Psoas muscle (tissue), 8 donors: ENCODE measurements around the gene STRN. TPM values are rescaled to one million over a fixed set of nuclear protein-coding genes. Genes with fewer than 3 reads are reported as not detected.

Source experiments
- ATAC-seq, 4 donors: fragments of 200-7000 bp; cut with Tn5 transposase; one replicate each; pipeline ENCODE4 v1.9.1; 2020; ENCODE audit warnings: moderate library complexity in 3 of 4, mild to moderate bottlenecking in 2 of 4
- DNase-seq, 2 donors: peaks; one replicate each; pipeline ENCODE4 v3.0.0-alpha.2; 2020
- H3K27ac ChIP-seq: fragments of 200-600 bp; one replicate; pipeline ENCODE4 v1.8.0; 2022
- H3K27me3 ChIP-seq, 3 donors: fragments of 200-600 bp in 1 of 3; one replicate each; pipeline versions ENCODE4 v1.6.1 to v1.8.0; 2013 to 2022; ENCODE audit warnings: low read length in 2 of 3, mild to moderate bottlenecking in 2 of 3, moderate library complexity in 1 of 3; ENCODE audit not compliant: insufficient read depth in 3 of 3
- H3K36me3 ChIP-seq, 2 donors: fragments of 200-600 bp in 1 of 2; one replicate each; pipeline versions ENCODE4 v1.6.1 to v1.8.0; 2013 to 2022; ENCODE audit warnings: low read depth in 1 of 2, mild to moderate bottlenecking in 1 of 2, moderate library complexity in 1 of 2; ENCODE audit not compliant: insufficient read depth in 1 of 2
- H3K4me1 ChIP-seq: fragments of 200-600 bp; one replicate; pipeline ENCODE4 v1.8.0; 2022
- H3K4me3 ChIP-seq: fragments of 200-600 bp; one replicate; pipeline ENCODE4 v1.8.0; 2022; ENCODE audit warnings: mild to moderate bottlenecking
- H3K9me3 ChIP-seq: fragments of 200-600 bp; one replicate; pipeline ENCODE4 v1.8.0; 2022
- CTCF ChIP-seq: fragments of 200-600 bp; IDR thresholded peaks from one replicate; pipeline ENCODE4 v1.8.0; 2022; ENCODE audit warnings: antibody characterized with exemption
- WGBS, 3 donors: extraction: QIAGEN DNeasy Blood & Tissue Kit; methylation state at CpG; one replicate each; pipeline versions ENCODE4 v1.1.6 to v1.1.7; 2013; 5-methylcytosine and 5-hydroxymethylcytosine counted together
- intact Hi-C, 2 donors: fragments of 100-400 bp; cut with DNase I; formaldehyde crosslinking; loops; one replicate each; pipeline versions ENCODE4 v1.11.0 to v1.14.2; 2022
- polyA plus RNA-seq, 3 donors: library from polyadenylated mRNA; stranded (reverse); fragments of 200-250 nt; gene quantifications; one replicate each; pipeline ENCODE4 v1.2.3, GENCODE V29; 2013
- total RNA-seq, 4 donors: library from RNA; stranded (reverse); fragmentation: NEBNext Ultra II Directional in 2 of 4; extraction: Animal tissue kit (Norgen Biotek cat#: 25700) in 2 of 4; gene quantifications; one replicate each; pipeline versions ENCODE4 v1.2.1 to v1.2.4, GENCODE V29; 2021 to 2023
- donor health status: healthy with polysubstance abuse.
- donor health status: DM: no; HTN: no; CAD: no; lungs with moderate emphysema.
- donor health status: Bipolar disorder and iron deficiency.
- donor health status: healthy.
- donor health status: DM: yes; HTN: yes; CAD: no.
- donor health status: DM: no; HTN: no; CAD: no.
- donor health status: DM: no; HTN: no; CAD: no.
- donor health status: DM: yes; HTN: yes; CAD: no.

Gene STRN
- total and polyA plus RNA-seq, 7 donors, result 12.7 to 48.5 (median 29.1) TPM

DNA sequence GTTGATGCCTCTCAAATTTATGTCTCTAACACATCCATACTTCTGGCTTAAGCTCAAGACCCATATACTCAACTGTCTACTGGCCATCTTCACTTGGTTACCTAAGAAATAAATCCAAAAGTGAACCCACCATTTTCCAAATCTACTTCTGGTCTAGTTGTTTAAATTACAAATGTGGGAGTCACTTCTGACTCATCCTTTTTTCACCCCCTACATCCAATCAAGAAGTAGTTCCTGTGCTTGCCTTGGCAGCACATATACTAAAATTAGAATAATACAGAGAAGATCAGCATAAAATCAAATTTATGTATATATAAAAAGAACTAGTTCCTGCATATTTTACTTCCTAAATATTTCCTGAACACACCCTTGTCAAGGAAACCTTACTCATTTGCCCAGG is 53.6 kb downstream of the STRN start:
- Histone ChIP-seq H3K27ac (no peak overlapping the region), H3K27me3 (no peaks in the 10 kb centered on the region), H3K4me1 (no peaks in the 10 kb centered on the region), H3K9me3 (no peaks in the 10 kb centered on the region), H3K36me3 (peaks cover 6 to 14% of the 10 kb centered on the region in 2 donors), H3K4me3 (no peak overlapping the region)
- DNase-seq, result no peak
- no peak for TF ChIP-seq CTCF
- intact Hi-C loops, result no loop called here
- no peak for ATAC-seq

DNA sequence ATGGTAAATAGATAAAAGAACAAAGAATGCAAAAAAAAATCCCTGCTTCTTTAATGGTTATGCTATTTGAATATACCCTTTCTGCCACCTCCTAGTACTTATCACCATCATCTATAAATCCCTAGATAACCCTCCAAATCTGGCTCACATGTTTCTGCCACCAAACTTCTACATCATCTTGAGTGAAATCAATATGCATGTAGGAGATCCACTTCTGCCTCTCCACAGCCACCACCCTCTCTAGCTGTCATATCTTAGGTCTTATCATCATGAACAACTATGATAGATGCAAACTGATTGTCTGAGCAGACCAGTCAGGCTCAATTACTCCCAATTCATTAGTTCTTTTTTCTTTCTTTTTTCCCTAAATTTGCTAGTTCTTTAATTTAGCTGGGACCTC is 55.3 kb downstream of the STRN start:
- DNase-seq (no peak), ATAC-seq (no peak)
- no peak overlapping the region for H3K27ac ChIP-seq
- no peaks in the 10 kb centered on the region for H3K9me3 ChIP-seq
- no peaks in the 10 kb centered on the region for H3K27me3 ChIP-seq
- TF ChIP-seq CTCF, result no peak
- H3K4me1 ChIP-seq, result no peaks in the 10 kb centered on the region
- intact Hi-C loops, result no loop called here
- peaks cover 6 to 14% of the 10 kb centered on the region in 2 donors for H3K36me3 ChIP-seq
- H3K4me3 ChIP-seq, result no peak overlapping the region

DNA sequence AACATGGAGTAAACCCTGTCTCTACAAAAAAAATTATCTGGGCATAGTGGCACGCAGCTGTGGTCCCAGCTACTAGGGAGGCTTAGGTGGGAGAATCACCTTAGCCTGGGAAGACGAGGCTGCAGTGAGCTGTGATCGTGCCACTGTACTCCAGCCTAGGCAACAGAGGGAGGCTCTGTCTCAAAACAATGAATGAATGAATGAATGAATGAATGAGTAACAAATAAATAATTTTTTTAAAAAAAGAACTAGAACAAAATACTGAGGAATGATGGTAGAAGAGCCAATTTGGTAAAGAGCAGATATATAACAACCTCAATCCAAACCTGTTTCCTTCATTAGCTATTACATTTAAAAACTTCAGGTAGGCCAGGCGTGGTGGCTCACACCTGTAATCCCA is 60.1 kb downstream of the STRN start:
- no peak overlapping the region for H3K27ac ChIP-seq
- H3K36me3 ChIP-seq, result peaks cover 0 to 24% of the 10 kb centered on the region in 2 donors
- H3K4me3 ChIP-seq, result no peak overlapping the region

DNA sequence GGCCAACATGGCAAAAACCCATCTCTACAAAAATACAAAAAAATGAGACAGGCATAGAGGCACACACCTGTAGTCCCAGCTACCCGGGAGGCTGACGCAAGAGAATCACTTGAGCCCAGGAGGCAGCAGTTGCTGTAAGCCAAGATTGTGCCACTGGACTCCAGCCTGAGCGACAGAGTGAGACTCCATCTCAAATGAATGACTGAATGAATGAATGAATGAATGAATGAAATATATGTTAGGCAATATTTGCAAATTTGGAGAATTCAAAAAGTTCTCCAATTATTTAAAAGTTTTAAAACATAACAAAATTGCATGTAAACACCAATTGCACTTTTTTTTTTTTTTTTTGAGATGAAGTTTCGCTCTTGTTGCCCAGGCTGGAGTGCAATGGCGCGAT is 61.7 kb downstream of the STRN start:
- H3K27ac ChIP-seq, result no peak overlapping the region
- H3K4me1 ChIP-seq, result no peaks in the 10 kb centered on the region
- H3K9me3 ChIP-seq, result no peaks in the 10 kb centered on the region
- ATAC-seq (no peak), DNase-seq (no peak)
- 89 to 96% (median 95%) methylated on average over 5 to 6 of the region's 6 CpGs for WGBS, 3 donors
- H3K36me3 ChIP-seq, result peaks cover 0 to 33% of the 10 kb centered on the region in 2 donors
- H3K4me3 ChIP-seq, result no peak overlapping the region
- no peak for TF ChIP-seq CTCF
- intact Hi-C loops, result no loop called here
- no peaks in the 10 kb centered on the region for H3K27me3 ChIP-seq

More for the DNA sequence above, 60.1 kb downstream of the STRN start:
- no peaks in the 10 kb centered on the region for H3K27me3 ChIP-seq
- TF ChIP-seq CTCF, result no peak
- ATAC-seq (no peak), DNase-seq (no peak)
- 97% methylated on average over 4 of the region's 4 CpGs for WGBS, 3 donors
- intact Hi-C loops, result no loop called here
- H3K4me1 ChIP-seq, result no peaks in the 10 kb centered on the region
- no peaks in the 10 kb centered on the region for H3K9me3 ChIP-seq

DNA sequence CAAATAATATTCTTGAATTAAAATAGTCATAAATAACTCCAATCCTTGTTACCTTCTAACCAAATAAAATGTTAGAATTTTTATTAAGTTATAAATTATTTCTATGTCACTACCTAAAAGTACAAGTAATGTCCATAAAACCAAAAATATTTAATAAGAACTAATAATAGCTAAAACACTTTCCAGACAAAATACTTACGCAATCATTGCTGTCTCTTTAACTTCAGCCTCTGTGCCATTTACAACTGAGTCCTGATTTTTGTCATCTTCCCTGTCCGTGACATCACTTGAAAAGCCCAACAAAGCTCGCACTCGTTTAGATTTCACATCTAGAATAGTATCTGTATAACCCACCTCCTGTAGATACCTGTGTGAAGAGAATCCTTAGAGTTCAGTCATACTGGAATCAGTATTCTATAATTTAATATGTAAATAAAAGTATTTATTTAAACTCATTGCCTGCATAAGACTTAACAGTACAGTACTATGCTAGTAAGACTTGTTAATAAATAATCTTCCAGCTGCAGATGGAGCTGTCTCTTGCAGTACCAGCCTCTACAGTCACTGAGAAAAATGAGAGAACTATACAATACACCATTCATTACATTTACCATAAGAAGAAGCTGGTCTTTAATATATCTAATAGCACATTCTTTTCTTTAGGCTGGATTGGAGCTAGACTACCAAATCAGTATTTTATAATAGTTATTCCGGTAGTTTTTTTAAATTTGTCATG is 63.8 kb downstream of the STRN start:
- H3K9me3 ChIP-seq, result no peaks in the 10 kb centered on the region
- H3K27me3 ChIP-seq, result no peaks in the 10 kb centered on the region
- H3K36me3 ChIP-seq, result peaks cover 0 to 45% of the 10 kb centered on the region in 2 donors
- TF ChIP-seq CTCF, result no peak
- no peak overlapping the region for H3K4me3 ChIP-seq
- ATAC-seq, result no peak
- DNase-seq, result no peak
- intact Hi-C loops, result no loop called here
- H3K27ac ChIP-seq, result no peak overlapping the region
- H3K4me1 ChIP-seq, result no peaks in the 10 kb centered on the region
- 84 to 92% (median 88%) methylated on average over 5 of the region's 5 CpGs for WGBS, 3 donors
